ENCODE data around the gene ASCL1.

The ASCL1 gene

GRCh38 chr12:102957339-102958050 lies at the start of gene ASCL1:
Gene ASCL1 (plus strand): TSS chr12:102957674. CDS start chr12:102958245, 571 bp downstream.
- FAIRE-seq: peak; percentile 73

DNA sequence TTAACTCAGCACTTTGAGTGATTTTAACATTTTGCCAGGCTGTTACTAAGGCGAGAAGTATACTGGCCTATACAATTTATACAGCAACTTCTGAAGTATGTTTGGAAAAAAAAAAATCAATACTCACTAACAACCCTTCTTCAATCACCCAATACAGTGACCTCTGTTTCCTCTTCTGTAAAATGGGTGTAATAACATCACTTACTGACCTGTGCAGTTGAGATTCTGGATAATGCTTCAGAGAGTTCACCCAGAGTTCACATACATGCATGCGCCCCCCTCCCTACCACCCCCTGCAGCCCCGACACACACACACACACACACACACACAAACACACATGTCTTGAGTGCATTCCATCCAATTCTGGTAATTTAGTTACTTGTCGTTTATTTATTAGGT lies 49.6 kb upstream of the ASCL1 start:
- FAIRE-seq: no peak

More at GRCh38 chr12:102957339-102958050, at the start of gene ASCL1:
- no peak for DNase-seq (ENCODE audit: extremely low spot score, insufficient read length, low read depth)

GRCh38 chr12:102910137-102910536 lies 47.3 kb upstream of the ASCL1 start:
- no peak for DNase-seq (ENCODE audit: extremely low spot score, insufficient read length, low read depth)
- no peak for FAIRE-seq

More for the DNA sequence above, 49.6 kb upstream of the ASCL1 start:
- no peak for DNase-seq (ENCODE audit: extremely low spot score, insufficient read length, low read depth)

DNA sequence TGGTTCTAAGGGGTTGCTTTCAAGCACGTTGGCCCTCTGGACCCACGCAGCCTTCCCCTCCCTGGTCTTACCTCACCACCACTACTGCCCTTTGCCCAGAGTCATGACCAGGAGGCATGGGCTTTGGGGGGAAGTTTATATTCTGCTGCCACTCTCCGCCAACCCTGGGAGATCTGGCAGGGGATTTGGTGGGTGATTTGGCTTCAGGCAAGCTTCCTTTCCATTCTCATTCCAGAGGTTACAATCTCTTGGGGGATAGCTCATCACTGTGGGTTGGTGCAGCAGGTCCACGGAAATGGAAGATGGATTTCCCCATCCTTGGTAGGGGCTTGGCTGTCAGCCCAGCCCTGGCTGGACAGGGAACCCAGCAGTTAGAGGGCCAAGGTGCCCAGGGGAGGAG lies 46.7 kb upstream of the ASCL1 start:
- no peak for FAIRE-seq

GRCh38 chr12:102911320-102911719 lies 46.2 kb upstream of the ASCL1 start:
- no peak for DNase-seq (ENCODE audit: extremely low spot score, insufficient read length, low read depth)
- no peak for FAIRE-seq

More for the DNA sequence above, 46.7 kb upstream of the ASCL1 start:
- DNase-seq (ENCODE audit: extremely low spot score, insufficient read length, low read depth): no peak

- no peak for FAIRE-seq
- DNase-seq (ENCODE audit: extremely low spot score, insufficient read length, low read depth): no peak
Measured at GRCh38 chr12:102912258-102912657, 45.2 kb upstream of the ASCL1 start.

GRCh38 chr12:102913453-102914226 lies 43.8 kb upstream of the ASCL1 start:
- FAIRE-seq (no peak), DNase-seq (ENCODE audit: extremely low spot score, insufficient read length, low read depth) (no peak)

DNA sequence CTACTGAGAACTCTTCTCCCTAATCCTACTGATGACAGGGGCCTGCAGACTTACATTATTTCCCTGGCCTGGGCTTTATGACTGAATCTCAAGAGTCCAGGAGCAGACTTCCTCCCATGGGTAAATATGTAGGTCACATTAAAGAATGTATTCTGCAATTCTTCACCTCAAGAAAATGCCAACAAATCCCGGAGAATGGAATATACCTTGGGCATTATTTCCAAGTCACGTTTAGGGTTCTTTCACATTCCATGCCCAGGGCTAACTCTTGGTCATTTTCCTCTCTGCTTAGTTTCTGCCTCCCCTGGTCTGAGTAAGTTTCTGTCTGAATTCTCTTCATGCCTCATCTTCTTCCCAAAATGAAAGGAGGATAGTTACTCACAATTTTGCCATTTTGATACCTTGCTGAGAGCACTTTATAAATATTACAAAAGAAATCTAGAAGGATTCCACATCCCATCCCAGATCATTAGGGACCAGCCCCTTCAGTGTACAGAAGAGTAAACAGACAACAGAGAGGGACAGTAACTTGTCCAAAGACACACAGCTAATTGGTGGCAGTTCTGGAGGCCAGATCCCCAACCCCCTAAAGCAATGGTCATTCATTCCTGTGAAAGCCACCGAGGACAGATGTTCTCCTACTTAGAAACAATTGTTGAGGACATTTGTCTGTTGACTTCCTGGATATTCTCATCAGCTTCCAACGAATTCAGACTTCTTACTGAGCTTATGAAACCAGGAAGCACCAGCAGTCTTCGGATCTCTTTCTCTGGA lies 41.0 kb upstream of the ASCL1 start:
- FAIRE-seq (no peak), DNase-seq (ENCODE audit: extremely low spot score, insufficient read length, low read depth) (no peak)

GRCh38 chr12:102917026-102917787 lies 40.3 kb upstream of the ASCL1 start, which contains the start of gene PAH:
Gene PAH (minus strand): TSS chr12:102917244. CDS start chr12:102917130, 114 bp downstream.
- FAIRE-seq (peak; percentile 70), DNase-seq (ENCODE audit: extremely low spot score, insufficient read length, low read depth) (no peak)

- DNase-seq (ENCODE audit: extremely low spot score, insufficient read length, low read depth) (no peak), FAIRE-seq (no peak)
Measured at GRCh38 chr12:102918840-102919239, 38.6 kb upstream of the ASCL1 start.

DNA sequence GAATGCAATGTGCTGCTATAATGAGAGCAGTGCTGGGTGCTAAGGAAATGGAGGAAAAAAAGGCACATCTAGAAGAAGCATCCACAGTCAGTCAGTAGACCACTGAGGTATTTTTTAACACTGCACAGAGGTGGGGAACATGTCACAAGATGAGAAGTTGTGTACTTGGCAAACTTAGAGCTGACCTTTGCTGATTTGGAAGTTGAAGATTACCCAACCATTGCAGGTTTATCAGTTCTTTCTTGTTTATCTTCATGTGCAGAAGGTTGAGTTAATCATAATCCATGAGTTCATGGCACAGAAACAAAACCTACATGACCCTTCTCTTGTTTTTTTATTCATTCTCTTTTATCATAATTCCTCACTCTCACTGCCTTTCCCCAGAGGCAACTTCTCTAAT lies 37.2 kb upstream of the ASCL1 start:
- DNase-seq (ENCODE audit: extremely low spot score, insufficient read length, low read depth): no peak
- no peak for FAIRE-seq

DNA sequence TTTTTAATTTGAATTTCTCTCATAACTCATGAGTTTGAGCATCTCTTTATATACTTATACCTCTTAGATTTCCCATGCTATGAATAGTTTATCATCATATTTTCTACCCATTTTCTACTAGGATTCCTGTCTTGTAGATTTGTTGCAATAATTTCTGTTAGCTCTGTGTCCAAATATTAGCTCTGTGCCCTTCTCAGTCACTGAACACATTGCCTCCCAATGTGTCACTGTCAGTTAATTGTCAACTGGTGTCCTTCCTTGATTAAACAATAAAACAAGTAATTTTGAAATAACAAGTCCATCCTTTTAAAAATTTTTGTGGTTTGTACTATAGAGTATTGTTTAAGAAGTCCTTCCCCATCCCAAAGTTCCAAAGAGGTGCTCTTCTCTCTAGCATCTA lies 36.2 kb upstream of the ASCL1 start:
- FAIRE-seq (no peak), DNase-seq (ENCODE audit: extremely low spot score, insufficient read length, low read depth) (no peak)

DNA sequence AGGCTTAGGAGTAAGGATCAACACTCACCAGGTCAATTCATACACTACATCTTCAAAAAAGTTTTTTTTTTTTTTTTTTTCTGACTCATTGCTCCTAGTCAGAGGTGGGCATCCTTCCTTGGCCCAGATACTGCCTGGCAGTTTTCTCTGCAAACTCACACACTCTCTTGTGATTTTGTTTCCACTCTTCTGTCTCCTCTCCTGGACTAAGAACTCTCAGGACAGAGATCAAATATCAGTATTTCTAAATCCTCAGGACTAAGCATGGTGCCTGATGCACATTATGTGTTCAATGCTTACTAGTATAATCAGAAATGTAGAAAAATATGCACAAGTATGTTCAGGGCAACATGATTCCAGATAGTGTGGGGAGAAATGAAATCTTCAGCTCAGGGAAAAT lies 30.3 kb upstream of the ASCL1 start:
- no peak for FAIRE-seq

GRCh38 chr12:102933168-102933567 lies 24.3 kb upstream of the ASCL1 start:
- FAIRE-seq: no peak
- no peak for DNase-seq (ENCODE audit: extremely low spot score, insufficient read length, low read depth)

More for the DNA sequence above, 30.3 kb upstream of the ASCL1 start:
- DNase-seq (ENCODE audit: extremely low spot score, insufficient read length, low read depth): no peak

- no peak for FAIRE-seq
- DNase-seq (ENCODE audit: extremely low spot score, insufficient read length, low read depth): no peak
Measured at GRCh38 chr12:102939059-102939458, 18.4 kb upstream of the ASCL1 start.

- FAIRE-seq (no peak), DNase-seq (ENCODE audit: extremely low spot score, insufficient read length, low read depth) (no peak)
Measured at GRCh38 chr12:102939670-102940222, 17.7 kb upstream of the ASCL1 start.

DNA sequence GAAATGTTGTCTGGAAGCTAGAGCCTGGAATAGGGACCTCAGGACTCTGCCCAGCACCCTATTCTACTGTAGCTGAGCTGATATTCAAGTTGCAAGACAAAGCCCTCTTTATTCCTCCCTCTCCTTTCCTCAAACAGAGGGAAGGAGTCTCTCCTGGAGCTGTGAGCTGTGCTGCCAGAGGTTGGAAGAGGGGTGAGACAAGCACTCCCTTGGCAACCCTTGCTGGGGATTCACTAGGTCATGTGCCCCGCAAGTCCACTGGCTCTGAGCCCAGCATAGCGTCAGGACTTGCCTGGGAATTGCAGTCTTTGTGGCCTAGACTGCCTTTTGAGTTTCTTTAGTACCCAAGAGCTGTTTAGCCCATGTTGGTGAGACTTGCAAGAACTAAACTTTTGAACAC lies 11.4 kb upstream of the ASCL1 start:
- no peak for FAIRE-seq
- DNase-seq (ENCODE audit: extremely low spot score, insufficient read length, low read depth): no peak

DNA sequence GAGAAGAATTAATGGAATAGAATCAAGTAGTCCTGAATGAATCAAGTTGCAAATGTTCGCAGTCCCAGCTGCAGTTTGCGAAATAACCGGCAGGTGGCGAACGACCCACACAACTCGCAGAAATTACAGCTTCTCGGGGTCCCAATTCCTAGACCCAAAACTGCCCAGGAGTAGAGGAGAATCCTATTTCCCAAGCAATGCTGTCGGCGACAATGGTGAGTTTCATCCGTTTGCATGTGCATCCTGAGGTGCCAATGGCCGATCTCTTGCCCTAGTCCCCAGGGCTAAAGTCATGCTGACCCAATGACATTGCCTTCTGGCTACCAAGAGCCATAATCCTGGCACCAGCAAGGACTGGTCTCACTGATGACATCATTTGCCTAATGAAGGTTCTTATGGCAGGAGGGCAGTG lies 8.5 kb upstream of the ASCL1 start:
- DNase-seq (ENCODE audit: extremely low spot score, insufficient read length, low read depth): no peak
- peak; percentile 94 for FAIRE-seq

DNA sequence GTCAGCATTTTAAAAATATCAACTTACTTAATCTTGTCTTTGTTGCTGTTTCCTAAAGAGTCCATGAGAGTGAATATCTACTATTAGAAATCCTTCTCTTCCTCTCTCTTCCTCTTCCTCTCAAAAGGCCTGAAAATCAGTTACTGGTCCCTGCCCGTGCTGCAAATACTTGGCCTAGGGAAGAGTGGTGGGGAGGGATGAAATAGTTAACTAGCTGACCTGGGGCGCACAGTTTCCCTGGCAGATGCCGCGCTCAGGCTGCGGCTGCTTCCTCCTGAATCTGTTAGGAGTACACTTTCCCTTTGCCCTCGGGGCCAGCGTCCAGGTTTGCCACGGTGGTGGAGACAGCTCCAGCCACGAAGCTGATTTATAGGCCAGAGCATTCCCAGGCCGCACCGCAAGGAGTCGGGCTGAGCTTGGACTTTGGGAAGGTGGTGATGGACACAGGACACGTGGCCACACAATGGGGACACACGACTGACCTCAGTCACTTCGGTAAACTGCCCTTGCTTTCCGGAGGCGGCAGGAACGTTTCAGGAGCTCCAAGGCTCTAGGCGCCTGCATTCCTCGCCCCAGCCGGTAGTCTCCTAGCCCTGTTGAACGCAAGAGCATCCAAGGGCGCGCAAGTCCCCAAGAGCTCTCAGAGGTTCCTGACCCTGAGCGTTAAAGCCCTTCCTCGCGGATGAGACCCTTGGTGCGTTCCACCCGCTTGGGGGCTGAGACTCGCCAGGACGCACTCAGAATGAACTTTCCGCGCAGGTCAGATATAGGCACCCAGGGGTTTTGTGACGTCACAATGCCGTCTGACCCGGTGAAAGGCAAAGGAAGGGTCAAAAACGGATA lies 7.1 kb upstream of the ASCL1 start:
- FAIRE-seq (no peak), DNase-seq (ENCODE audit: extremely low spot score, insufficient read length, low read depth) (no peak)
